GM18867 (cell line): ENCODE data around the gene FADS3.
A peak's percentile ranks its signal among the peaks of the same experiment; 100 is the strongest.

Source experiments
- ATAC-seq: cut with Tn5 transposase; IDR thresholded peaks from one replicate; pipeline ENCODE4 v1.9.1; 2021; ENCODE audit warnings: mild to moderate bottlenecking, moderate library complexity; ENCODE audit not compliant: unreplicated experiment

FADS3 gene

GRCh38 chr11:61891331-61892084, at the start of gene FADS3:
TSS of gene FADS3 (minus strand) at chr11:61891545. CDS start at chr11:61891381, 164 bp downstream.
- ATAC-seq: peak; percentile 70

DNA sequence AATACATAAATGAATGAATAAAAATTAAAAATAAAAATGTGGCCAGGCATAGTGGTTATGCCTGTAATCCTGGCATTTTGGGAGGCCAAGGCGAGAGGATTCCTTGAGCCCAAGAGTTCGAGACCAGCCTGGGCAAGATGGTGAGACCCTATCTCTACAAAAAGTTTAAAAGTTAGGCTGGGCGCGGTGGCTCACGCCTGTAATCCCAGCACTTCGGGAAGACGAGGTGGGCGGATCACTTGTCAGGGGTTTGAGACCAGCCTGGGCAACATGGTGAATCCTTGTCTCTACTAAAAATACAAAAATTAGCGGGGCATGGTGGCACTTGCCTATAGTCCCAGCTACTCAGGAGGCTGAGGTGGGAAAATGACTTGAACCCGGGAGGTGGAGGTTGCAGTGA, 49.1 kb upstream of the FADS3 start:
- ATAC-seq: no peak

DNA sequence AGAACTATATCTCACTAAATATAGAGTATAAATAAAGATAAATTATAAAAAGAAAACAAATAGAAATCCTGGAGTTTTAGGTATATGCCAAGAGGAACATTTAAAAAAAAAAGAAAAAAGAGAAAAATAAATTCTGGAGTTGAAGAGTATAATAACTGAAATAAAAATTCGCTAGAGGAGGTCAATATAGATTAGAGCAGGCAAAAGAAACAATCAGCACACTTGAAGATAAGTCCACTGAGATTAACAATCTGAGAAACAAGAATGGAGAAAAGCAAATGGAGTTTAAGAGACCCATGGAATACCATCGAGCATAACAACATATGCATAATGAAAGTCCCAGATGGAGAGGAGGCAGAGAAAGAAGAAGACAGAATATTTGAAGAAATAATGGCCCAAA, 44.5 kb upstream of the FADS3 start:
- ATAC-seq: no peak

DNA sequence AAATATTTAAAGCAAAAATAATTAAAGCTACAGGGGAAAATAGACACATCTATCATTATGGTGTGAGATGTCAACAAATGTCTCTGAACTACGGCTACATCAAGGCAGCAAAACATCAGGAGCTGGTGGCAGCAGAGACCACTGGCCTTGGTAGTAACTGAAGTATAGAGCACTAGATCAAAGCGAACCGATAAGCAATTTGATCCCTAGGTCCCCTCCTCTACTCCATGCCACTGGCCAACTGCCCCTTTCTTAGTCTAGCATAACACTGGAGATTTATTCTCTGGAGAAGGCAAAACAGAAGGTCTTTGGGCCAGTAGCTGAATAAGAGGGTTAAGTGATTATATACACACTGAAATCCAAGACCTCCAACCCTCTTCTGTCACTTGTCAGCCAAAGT, 39.6 kb upstream of the FADS3 start:
- ATAC-seq: no peak

- no peak for ATAC-seq
These were observed 37.3 kb upstream of the FADS3 start for GRCh38 chr11:61928606-61929005.

- no peak for ATAC-seq
These were observed 36.2 kb upstream of the FADS3 start for GRCh38 chr11:61927501-61927900.

DNA sequence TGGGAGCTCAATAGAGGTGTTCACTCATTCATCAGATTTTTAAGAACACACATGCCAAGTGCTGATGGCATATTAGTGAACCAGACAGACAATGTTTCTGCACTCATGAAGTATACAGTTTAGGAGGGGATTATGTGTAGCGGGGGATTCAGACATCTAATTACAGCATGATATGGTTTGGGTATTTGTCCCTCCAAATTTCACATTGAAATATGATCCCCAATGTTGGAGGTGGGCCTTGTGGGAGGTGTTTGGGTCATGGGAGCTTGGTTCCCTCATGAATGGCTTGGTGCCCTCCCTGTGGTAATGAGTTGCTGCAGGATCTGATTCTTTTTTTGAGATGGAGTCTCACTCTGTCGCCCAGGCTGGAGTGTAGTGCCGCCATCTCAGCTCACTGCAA, 34.9 kb upstream of the FADS3 start:
- ATAC-seq: no peak

DNA sequence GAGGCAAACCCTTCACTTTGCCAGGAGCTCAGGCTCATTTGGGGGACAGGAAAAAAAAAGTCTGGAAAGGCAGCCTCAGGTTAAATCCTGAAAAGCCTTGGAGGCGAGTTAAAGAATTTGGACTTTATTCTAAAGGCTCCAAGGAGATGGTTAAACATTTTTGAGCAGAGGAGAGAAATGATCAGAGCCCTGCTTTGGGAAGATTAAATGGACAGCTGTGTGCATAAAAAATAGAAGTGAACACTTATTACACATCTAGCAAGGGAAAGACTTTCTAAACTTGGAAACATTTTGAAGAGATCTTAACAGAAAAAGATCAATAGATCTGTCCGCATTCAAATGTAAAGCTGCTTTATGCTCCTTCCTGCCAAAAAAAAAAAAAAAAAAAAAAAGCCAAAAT, 34.4 kb upstream of the FADS3 start:
- no peak for ATAC-seq

- no peak for ATAC-seq
These were observed 32.7 kb upstream of the FADS3 start for GRCh38 chr11:61924064-61924455.

DNA sequence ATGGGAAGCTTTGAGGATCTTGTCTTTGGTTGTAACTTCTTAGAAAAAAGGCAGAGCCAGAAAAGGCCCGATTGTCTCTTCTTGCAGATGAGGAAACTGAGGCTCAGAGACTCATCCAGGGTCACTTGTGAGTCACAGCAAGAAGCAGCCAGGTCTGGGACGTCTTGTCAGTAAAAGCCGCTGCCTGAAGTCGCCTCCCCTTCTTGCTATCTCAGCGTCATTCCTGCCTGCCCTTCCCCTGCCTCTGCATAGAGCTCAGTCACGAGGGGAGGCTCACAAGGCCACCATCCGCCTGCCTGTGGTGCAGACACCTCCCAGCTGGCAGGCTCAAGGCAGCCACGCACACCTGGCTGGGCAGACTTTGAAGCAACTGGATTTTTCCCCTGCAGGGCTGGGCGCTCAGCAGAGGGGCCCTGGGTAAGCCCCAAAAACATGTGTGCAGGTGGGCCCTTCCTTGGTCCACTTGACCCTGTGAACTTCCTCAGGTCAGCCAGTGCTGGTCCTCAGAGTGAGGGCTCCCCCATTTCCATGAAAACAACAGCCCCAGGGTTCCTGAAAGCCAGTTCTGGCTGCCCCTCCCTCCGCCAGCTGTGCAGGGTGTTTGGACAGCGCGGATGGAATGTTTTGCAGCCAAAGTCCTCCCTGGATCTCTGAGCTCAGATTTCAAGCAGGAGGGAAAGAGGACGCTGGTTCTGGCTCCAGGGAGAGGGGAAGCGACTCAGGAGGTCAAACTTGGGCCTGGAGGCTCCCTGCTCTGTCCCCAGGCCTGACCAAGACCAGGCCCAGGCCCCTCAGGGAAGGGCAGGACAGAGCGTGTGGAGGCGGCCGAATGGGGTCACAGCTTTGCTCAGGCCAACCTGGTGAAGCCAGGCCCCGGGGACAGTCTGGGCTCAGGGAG, 32.1 kb upstream of the FADS3 start:
- no peak for ATAC-seq

DNA sequence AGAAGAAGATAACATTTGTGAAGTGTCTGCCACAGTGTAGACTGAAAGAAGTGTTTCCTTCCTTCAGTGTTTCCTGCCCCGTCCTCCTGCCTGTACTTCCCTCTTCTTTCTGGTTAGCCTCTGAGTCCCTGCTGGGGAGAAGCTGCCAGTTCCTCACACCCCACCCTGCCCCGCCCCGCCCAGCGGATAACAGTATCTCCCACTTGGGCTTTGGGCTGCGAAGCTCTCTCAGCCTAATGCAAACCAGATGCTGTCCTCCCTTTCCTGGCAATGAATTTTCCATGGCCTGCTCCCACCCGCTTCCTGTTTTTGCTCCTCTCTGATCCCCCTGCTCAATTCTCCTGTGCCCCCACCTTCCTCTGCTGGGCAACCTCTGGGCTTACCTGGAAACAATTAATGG, 31.2 kb upstream of the FADS3 start:
- ATAC-seq: no peak

DNA sequence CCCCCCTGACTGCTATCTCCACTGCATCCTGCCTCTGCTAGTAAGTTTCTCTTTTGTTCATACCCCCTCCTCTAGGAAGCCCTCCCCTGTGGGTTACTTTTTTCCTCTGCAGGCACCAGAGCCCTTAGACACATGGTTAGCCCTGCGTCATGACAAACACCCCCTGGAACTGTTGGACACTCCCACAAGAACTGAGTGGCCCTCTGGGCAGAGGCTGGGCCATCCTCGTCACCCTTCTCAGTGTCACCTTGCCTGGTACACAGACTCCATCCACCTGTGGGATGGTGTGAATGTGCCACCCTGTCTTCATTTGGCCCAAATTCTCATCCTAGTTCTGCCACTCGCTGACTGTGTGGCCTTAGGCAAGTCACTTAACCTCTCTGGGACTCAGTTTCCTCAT, 30.1 kb upstream of the FADS3 start:
- no peak for ATAC-seq

DNA sequence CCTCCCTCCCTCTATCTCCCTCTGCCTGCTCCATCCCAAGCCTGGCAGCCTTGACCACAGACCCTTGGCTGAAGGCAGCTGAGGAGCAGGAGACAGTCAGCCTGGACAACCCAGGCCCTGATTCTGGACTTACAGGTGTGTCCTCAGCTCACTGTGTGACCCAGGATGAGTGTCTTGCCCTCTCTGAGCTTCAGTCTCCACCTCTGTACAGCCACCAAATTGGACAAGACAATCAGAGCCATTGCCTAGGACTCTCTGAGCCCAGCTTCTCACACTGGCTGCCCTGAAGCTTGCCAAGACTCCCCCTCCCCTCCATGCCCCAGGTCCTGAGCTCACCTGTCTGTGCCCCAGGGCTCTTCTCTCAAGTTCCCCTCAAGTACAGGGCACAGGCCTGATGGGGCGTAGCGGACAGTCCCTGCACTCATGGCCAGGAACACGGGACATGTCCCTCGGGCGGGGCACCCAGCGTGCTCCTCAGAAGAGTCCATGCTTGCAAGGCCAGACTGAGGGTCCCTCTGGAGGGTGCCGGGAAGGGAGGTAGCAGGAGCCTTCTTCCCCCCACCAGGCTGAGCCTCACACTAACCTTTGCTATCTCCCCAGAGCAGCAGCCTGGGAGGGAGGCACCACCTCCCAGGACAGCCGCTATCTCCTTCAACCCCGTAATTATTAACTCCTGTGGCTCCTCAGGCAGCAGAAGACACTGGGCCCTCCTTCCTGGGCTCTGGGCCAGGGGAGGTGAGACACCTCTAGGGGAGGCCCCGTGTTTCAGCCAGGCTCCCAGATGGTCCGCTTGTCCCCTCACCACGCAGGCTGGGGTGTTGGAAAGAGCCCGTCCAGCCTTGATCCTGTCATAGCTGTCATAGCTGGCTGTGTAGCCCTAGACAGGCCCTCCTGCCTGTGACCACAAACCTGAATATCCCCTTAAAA, 28.6 kb upstream of the FADS3 start:
- no peak for ATAC-seq

GRCh38 chr11:61918938-61919704, 27.8 kb upstream of the FADS3 start:
- no peak for ATAC-seq

DNA sequence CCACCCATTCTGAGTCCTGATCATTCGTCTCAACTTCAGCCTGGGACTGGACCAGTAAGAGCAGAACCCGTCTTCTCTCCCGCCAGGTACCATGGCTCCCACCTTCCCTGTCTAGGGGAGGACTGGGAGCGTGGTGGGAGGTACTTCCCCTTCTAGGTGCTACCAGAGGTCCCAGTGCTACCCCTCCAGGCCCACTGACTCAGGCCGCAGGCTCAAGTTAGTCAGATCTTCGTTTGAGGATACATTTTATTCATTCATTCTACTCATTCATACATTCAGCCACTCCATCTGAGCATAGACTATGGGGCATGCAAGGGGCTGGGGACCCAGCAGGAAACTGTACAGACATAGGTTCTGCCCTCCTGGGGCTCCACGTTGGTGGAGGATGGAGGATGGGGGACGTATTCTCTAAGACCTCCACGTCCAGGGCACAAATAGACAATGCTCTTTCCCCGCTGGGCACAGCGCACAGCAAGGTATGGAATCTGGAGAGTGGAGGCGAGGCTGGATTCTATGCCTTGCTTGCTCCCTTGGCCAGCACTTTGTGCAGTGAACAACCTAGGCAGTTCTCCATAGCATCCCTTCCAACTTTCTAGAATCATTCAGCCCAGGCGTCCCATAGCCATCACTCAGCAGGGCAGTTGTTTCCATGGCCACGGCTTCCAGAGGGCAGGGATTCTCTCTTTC, 27.0 kb upstream of the FADS3 start:
- ATAC-seq: no peak

DNA sequence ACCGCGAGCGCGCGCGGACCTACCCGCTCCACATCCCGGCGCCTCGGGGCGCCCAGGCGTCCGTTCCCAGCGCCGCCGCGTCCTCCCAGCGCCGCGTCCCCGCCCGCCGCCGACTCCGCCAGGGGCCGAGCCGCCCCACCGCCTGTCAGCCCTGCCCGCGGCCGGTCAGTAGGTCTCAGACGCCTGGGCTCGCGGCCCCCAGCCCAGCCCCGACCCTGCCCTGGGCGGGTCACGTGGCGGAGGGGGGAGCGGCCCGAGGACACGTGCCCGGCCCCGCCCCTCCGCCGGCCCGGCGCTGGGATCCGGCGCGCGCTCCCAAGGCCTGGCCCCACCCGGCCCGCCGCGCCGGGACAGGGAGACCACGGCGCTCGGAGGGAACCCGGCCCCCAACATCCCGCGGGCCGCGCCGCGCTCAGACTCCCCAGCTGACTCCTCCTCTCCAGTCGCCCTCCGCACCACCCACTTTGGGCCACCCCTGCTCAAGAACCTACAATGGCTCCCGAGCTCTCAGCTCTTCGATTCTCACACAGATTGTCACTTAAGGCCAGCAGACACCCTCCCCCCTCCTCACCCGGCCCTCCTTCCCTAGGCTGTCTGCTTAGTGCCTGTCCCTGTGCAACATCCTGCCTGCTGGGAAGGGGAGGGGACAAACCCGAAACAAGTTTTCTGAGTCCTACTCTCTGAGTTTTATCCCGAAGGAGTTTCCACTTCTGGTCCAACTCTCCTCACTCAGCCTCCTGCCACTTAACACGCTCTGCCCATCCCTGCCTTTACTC, 26.2 kb upstream of the FADS3 start, which contains the start of gene RAB3IL1:
TSS of gene RAB3IL1 (minus strand) at position 233 of the 776 bp plus-strand sequence. CDS start at position 34, 199 bp downstream.
- ATAC-seq: no peak

DNA sequence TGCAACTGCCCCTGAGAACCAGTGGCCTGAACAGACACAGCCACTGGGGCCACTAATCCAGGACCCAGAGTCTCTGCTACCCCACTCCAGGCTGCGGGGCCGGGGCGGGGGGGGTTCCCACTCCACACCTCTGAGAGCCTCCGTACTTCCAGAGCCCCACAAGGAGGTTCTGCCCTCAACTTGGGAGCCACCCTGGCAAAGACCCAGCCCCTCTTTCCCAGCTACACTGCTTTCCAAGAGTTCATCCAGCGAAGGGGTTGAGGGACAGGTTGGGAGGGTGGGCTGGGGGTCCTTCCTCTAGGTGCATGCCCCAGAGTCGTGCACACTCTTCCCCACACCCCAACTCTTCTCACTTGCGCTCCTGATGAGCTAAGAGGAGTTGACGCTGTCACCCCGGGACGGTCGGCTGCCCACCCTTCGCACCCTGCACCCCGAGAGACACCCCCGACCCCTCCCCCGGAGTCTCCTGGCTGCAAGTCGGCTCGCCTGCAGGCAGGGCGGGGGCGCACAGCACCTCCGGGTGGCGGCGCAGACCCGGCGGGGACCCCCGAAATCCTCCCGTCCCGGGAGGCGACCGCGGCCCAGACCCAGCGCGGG, 25.5 kb upstream of the FADS3 start:
- ATAC-seq: no peak

DNA sequence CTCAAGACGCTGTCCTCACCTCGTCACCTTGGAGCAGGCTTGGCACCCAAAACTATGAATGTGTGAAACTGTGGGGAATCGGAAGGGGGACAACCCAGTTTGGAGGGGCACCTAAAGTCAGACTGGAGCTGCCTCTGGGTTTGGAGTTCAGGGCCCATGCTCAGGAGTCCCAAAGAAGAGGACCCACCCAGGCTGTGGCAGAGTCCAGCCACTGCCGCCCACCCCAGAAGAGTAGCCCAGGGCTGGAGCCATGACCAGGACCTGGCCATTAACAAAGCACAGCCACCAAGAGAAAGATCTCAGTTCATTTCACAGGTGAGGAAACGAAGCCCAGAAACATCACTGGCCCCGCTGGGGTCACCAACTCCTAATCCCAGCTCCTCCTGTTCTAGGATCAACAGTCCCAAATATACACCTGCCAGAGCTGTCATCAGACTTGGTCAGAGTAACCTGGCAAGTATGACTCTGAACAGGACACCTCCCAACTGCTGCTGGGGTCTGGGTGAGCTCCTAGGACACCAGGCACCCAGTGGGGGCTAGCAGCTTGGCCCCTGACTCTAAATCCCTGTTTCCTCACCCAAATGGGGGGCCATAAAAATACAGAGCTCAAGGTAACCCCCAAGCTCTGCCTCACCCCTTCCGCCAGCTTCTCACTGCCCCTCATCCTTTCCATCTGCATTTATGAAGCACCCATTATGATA, 23.3 kb upstream of the FADS3 start:
- no peak for ATAC-seq
